ENCODE results near the gene TENM3. TPM values are rescaled to one million over a fixed set of nuclear protein-coding genes. Genes with fewer than 3 reads are reported as not detected.

The TENM3 gene
- polyA plus RNA-seq, 3 donors = 13.3 to 21.5 (median 16.6) TPM

DNA sequence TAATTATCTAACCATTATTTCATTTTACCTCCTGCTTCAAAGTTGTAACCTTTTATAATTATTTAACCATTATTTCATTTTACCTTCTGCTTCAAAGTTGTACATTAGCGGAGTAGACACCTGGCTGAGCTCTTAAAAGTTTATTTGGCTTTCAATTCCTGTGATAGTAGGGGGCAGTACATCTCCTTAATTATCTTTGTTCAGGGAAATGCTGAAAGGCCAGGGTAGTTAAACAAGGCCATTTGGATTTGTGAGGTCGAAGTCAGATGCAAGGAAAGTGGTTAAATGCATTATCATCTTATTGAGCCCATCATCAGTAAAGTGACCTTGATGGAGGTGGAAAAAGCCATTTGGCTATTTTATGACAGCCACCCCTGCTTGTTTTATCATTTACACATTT lies 210.6 kb downstream of the TENM3 start:
- DNase-seq (ENCODE audit: extremely low read depth in 1 of 11, low read depth in 9 of 11, low spot score in 4 of 11) = no peak

DNA sequence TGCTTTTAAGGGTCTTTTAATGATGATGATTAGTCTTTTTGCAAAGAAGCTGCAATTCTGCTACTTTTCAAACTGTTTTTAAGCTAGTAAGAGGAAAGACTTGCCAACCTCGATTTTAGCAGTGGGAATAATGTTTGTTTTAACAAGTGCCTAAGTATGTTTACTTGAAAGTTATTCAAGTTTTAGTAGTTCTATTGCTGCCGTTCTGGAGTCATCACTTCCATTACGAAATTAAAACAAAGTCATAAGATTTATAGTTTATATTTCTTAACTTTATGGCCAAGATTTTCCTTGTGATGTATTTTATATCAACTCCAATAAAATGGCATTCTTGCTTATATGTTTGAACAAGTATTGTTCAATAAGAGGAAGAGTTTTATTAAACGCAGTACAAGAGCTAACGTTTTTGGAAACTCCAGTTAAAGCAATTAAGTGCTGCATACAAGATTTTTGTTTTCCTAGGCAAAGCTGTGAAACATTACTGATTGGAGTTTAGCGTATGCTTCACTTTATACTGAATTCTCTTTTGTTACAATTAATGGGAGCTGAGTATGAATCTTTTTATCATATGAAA lies 211.3 kb downstream of the TENM3 start:
- no peak for DNase-seq (ENCODE audit: extremely low read depth in 1 of 11, low read depth in 9 of 11, low spot score in 4 of 11)

DNA sequence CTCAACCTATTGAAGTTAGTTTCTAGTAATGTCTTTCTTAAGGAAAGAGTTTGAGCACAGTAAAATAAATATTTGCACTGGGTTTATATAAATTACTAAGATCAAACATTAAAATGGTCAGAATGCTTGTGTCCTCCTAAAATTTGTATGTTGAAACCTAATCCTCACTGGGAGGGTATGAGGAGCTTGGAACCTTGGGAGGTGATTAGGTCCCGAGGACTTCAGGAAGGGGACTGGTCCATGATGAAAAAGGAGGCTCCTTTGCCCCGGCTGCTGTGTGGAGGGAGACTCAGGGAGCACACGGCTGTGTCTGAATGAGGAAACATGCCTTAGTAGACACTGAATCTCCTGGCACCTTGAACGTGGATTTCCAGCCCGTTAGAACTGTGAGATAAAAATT lies 221.9 kb downstream of the TENM3 start:
- DNase-seq (ENCODE audit: extremely low read depth in 1 of 11, low read depth in 9 of 11, low spot score in 4 of 11) = no peak

- DNase-seq (ENCODE audit: extremely low read depth in 1 of 11, low read depth in 9 of 11, low spot score in 4 of 11) = no peak
These were observed 222.8 kb downstream of the TENM3 start for GRCh38 chr4:182465979-182466378.

- DNase-seq (ENCODE audit: extremely low read depth in 1 of 11, low read depth in 9 of 11, low spot score in 4 of 11) = no peak
These were observed 227.0 kb downstream of the TENM3 start for GRCh38 chr4:182470215-182470614.

DNA sequence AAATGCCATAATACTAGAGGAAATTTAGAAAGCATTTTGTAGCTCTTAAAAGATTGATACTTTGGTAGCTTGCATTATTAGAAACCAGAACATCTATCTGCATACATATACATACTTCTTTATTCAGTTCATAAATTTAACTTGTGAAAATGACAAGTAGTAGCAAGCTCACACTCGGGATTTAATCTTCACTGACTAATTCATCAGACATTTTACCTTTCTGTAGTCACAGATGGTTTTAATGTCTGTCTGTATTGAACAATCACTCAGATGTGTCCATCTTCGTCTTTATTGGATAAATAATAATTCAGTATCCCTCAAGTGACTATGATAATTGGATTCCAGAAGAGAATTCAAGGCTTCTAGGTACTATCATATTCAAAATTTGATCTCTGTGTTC lies 232.3 kb downstream of the TENM3 start:
- DNase-seq (ENCODE audit: extremely low read depth in 1 of 11, low read depth in 9 of 11, low spot score in 4 of 11) = no peak

DNA sequence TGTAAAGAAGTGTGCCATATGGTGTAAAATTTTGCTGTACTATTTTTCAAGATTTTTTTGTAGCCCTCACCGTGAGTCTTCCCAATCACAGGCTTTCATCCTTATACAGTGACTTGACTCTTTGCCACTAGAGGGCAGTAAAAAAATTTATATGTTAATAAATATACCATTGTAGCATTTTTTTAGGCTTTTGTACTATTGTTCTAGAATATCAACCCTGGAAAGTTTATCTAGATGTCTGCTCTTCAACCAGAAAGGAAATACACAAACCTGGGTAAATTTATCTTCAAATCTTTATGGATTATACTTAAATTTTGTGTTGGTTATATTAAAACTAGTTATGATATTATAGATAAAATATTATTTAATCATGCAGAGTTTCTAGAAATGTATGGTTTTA lies 235.3 kb downstream of the TENM3 start:
- peak in 9 of 11 donors; percentile 3 to 39 (median 15) for DNase-seq (ENCODE audit: extremely low read depth in 1 of 11, low read depth in 9 of 11, low spot score in 4 of 11)

DNA sequence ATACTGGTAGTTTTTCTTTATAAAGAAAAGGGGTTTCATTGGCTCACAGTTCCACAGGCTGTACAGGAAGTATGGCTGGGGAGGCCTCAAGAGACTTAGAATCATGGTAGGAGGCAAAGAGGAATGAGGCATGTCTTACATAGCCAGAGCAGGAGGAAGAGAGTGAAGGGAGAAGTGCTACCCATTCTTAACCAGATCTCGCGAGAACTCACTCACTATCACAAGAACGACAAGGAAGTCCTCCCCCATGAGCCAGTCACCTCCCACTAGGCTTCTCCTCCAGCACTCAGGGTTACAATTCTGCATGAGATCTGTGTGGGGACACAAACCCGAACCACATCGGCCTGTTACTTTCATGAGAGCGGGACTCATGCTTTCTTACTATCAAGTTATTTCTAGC lies 240.5 kb downstream of the TENM3 start:
- no peak for DNase-seq (ENCODE audit: extremely low read depth in 1 of 11, low read depth in 9 of 11, low spot score in 4 of 11)

DNA sequence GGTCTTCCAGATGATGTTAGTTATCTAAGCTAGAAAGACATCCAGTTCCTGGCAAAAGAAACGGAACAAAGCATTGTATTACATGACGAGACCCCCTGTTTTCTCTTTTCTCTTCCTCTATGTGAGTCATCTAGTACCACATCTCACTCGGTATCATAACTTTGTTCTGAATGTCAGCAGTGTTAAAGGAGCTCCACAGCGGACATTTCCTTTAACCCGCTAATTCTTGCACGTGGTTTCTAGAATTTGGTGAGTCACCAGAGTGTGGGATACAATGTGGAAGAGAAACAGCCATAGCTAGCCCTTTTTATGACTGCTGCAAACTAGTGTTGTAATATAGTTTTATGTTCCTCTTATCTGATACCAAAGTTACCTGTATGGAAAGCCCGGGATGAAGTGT lies 243.7 kb downstream of the TENM3 start:
- DNase-seq (ENCODE audit: extremely low read depth in 1 of 11, low read depth in 9 of 11, low spot score in 4 of 11) = no peak

DNA sequence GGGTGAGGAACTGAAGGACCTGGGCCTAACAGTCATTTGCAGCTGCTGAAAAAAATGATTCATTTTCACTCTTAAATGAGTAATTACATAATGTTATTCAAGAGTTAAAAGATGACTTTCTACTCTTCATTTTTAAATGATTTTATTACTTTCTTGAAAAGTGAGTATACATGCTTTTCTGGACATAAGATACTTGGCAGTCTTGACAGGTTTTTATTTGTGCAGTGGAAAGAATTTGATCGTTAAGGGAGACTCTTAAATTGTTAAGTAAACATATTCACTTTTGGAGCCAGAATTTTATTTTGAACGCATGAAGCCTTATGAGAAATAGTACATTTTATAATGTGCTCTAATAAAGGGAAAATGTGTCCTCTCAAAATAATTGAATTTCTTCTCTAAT lies 245.7 kb downstream of the TENM3 start:
- no peak for DNase-seq (ENCODE audit: extremely low read depth in 1 of 11, low read depth in 9 of 11, low spot score in 4 of 11)

DNA sequence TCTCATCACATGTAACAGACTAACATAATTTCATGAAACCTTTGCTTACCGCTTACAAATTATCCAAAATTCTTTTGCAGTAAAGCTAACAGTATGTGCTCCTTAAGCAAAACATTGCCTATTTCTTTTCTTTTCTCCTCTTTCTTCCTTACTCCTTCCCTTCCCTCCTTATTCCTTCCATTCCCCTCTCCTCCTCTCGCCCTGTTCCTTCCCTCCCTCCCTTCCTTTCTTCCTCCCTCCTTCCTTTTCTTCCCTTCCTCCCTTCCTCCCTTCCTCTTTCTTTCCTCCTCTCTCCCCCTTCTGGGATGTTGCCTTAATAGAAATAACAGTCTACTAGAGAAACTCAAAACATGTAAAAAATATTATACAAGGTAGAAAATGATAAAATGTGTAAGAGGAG lies 246.4 kb downstream of the TENM3 start:
- no peak for DNase-seq (ENCODE audit: extremely low read depth in 1 of 11, low read depth in 9 of 11, low spot score in 4 of 11)

- DNase-seq (ENCODE audit: extremely low read depth in 1 of 11, low read depth in 9 of 11, low spot score in 4 of 11) = no peak
These were observed 248.5 kb downstream of the TENM3 start for GRCh38 chr4:182491719-182492118.

GRCh38 chr4:182492423-182492822 lies 249.2 kb downstream of the TENM3 start:
- DNase-seq (ENCODE audit: extremely low read depth in 1 of 11, low read depth in 9 of 11, low spot score in 4 of 11) = no peak

GRCh38 chr4:182493377-182493776 lies 250.2 kb downstream of the TENM3 start:
- DNase-seq (ENCODE audit: extremely low read depth in 1 of 11, low read depth in 9 of 11, low spot score in 4 of 11) = no peak

GRCh38 chr4:182494103-182494502 lies 250.9 kb downstream of the TENM3 start:
- no peak for DNase-seq (ENCODE audit: extremely low read depth in 1 of 11, low read depth in 9 of 11, low spot score in 4 of 11)

- no peak for DNase-seq (ENCODE audit: extremely low read depth in 1 of 11, low read depth in 9 of 11, low spot score in 4 of 11)
These were observed 251.8 kb downstream of the TENM3 start for GRCh38 chr4:182495031-182495430.

- no peak for DNase-seq (ENCODE audit: extremely low read depth in 1 of 11, low read depth in 9 of 11, low spot score in 4 of 11)
These were observed 252.6 kb downstream of the TENM3 start for GRCh38 chr4:182495645-182496385.

DNA sequence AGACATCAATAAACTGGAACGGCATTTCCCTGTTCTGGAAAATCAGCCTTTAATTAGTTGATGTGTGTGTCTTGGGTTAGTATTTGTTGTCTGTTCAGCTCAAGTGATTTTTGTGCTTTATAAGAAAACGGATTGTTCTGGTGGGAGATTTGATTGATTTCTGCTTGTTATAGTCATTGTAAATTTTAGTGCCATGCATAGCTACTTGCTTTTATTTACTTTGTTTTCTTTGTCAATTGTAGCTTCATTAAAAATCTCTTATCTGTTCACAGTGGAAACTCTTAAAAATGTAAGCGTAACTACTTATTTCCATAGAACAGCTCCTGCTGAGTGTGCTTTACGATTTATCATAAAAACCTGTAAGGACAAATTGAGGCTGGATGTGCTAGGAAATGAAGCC lies 253.2 kb downstream of the TENM3 start:
- no peak for DNase-seq (ENCODE audit: extremely low read depth in 1 of 11, low read depth in 9 of 11, low spot score in 4 of 11)

- DNase-seq (ENCODE audit: extremely low read depth in 1 of 11, low read depth in 9 of 11, low spot score in 4 of 11) = no peak
These were observed 258.9 kb downstream of the TENM3 start for GRCh38 chr4:182502064-182502463.

- no peak for DNase-seq (ENCODE audit: extremely low read depth in 1 of 11, low read depth in 9 of 11, low spot score in 4 of 11)
These were observed 261.3 kb downstream of the TENM3 start for GRCh38 chr4:182504463-182504862.

- no peak for DNase-seq (ENCODE audit: extremely low read depth in 1 of 11, low read depth in 9 of 11, low spot score in 4 of 11)
These were observed 264.6 kb downstream of the TENM3 start for GRCh38 chr4:182507805-182508204.
